PC-3 (cell line): Measurements from ENCODE around the gene C9orf50. TPM values are rescaled to one million over a fixed set of nuclear protein-coding genes. Genes with fewer than 3 reads are reported as not detected.
"Not testable (repeated sequence)": the region's sequence is repeated elsewhere in the genome, so short reads cannot be mapped to it uniquely, and the experiment has no call there.

ENCODE experiments used
- ATAC-seq: fragments of 200-7000 bp; cut with Tn5 transposase; 2 replicates; pipeline ENCODE4 v1.9.1; 2020; ENCODE audit warnings: mild to moderate bottlenecking, moderate library complexity
- BruUV-seq: library from RNA; stranded (reverse); fragments of 400-500 nt; replicated peaks from 2 replicates; lab custom pipeline; 2021; lab: Mats Ljungman, UMichigan
- CTCF ChIA-PET: fragments of 300-600 bp; sonication (Branson Sonifier 250); formaldehyde crosslinking; loops from one replicate; lab custom pipeline; 2022; ENCODE audit warnings: antibody characterized with exemption; lab: Charles Lee
- POLR2A ChIA-PET: fragments of 300-600 bp; sonication (Branson Sonifier 250); formaldehyde crosslinking; loops from one replicate; lab custom pipeline; 2022; ENCODE audit warnings: antibody characterized with exemption; ENCODE audit not compliant: unreplicated experiment; lab: Charles Lee
- DNase-seq: peaks from one replicate; pipeline ENCODE4 v3.0.0-alpha.2; 2015
- H2AFZ ChIP-seq: fragments of 300-600 bp; sonication (generic); 2 replicates; pipeline ENCODE4 v1.6.0; 2016; ENCODE audit warnings: antibody characterized with exemption, low read length
- H3F3A ChIP-seq: fragments of 300-600 bp; sonication (generic); one replicate; pipeline ENCODE4 v1.6.0; 2017; ENCODE audit warnings: antibody characterized with exemption, low read length, control low read depth, mild to moderate bottlenecking; ENCODE audit not compliant: unreplicated experiment
- H3K27ac ChIP-seq: fragments of 300-600 bp; sonication (generic); 2 replicates; pipeline ENCODE4 v1.5.1; 2016; ENCODE audit warnings: mild to moderate bottlenecking, low read length
- H3K27me3 ChIP-seq: fragments of 300-600 bp; sonication (generic); 2 replicates; pipeline ENCODE4 v1.6.1; 2016; ENCODE audit warnings: low read length, mixed read lengths
- H3K36me3 ChIP-seq: fragments of 300-600 bp; sonication (generic); 2 replicates; pipeline ENCODE4 v1.6.1; 2016; ENCODE audit warnings: low read depth, mixed run types, low read length, mixed read lengths
- H3K4me1 ChIP-seq: fragments of 300-600 bp; sonication (generic); 2 replicates; pipeline ENCODE4 v1.5.1; 2016; ENCODE audit warnings: low read length; ENCODE audit not compliant: insufficient read depth
- H3K4me2 ChIP-seq: fragments of 300-600 bp; sonication (generic); 2 replicates; pipeline ENCODE4 v1.6.0; 2016; ENCODE audit warnings: low read length
- H3K4me3 ChIP-seq: fragments of 300-600 bp; sonication (generic); 2 replicates; pipeline ENCODE4 v1.5.1; 2016; ENCODE audit warnings: mild to moderate bottlenecking, low read length, mixed read lengths
- H3K79me2 ChIP-seq: fragments of 300-600 bp; sonication (generic); 2 replicates; pipeline ENCODE4 v1.6.1; 2017; ENCODE audit warnings: low read length, mixed read lengths
- H3K9ac ChIP-seq: fragments of 300-600 bp; sonication (generic); 2 replicates; pipeline ENCODE4 v1.6.0; 2016; ENCODE audit warnings: mild to moderate bottlenecking, low read length
- H3K9me2 ChIP-seq: fragments of 300-600 bp; sonication (generic); replicated peaks from 2 replicates; pipeline ENCODE4 v1.6.1; 2016; ENCODE audit warnings: mixed run types, low read length, mixed read lengths
- H3K9me3 ChIP-seq: fragments of 300-600 bp; sonication (generic); 2 replicates; pipeline ENCODE4 v1.6.1; 2016; ENCODE audit warnings: low read length, mixed read lengths
- H4K20me1 ChIP-seq: fragments of 300-600 bp; sonication (generic); 2 replicates; pipeline ENCODE4 v1.6.1; 2016; ENCODE audit warnings: low read length, mixed read lengths
- CTCF ChIP-seq: fragments of 300-600 bp; sonication (generic); conservative IDR thresholded peaks from 2 replicates; pipeline ENCODE4 v1.5.1; 2017; ENCODE audit warnings: antibody characterized with exemption, low read depth, mild to moderate bottlenecking, low read length
- EZH2 ChIP-seq: fragments of 300-600 bp; sonication (generic); IDR thresholded peaks from one replicate; pipeline ENCODE4 v1.6.1; 2017; ENCODE audit warnings: antibody characterized with exemption, mild to moderate bottlenecking, low read length; ENCODE audit not compliant: unreplicated experiment
- EZH2phosphoT487 ChIP-seq: fragments of 300-600 bp; sonication (generic); IDR thresholded peaks from 2 replicates; pipeline ENCODE4 v1.6.1; 2018; ENCODE audit warnings: mild to moderate bottlenecking, antibody characterized with exemption, low read length, borderline replicate concordance
- intact Hi-C: fragments of 100-400 bp; cut with micrococcal nuclease; formaldehyde crosslinking; loops from 2 replicates; pipeline ENCODE4 v1.9.0; 2023
- total RNA-seq: library from RNA; depleted of rRNA; stranded (reverse); fragments of >200 nt; gene quantifications from 2 replicates; pipeline ENCODE4 v1.2.3, GENCODE V29; 2014

C9orf50 gene
- total RNA-seq, 1 experiment from 2014 or later, result not detected

- Histone ChIP-seq H4K20me1 (no peaks in the 10 kb centered on the region), H3K79me2 (no peaks in the 10 kb centered on the region), H3K27ac (no peak overlapping the region), H3K4me2 (no peak overlapping the region), H3F3A (no peaks in the 10 kb centered on the region), H3K4me1 (no peaks in the 10 kb centered on the region), H3K9ac (no peak overlapping the region), H3K4me3 (no peak overlapping the region), H3K27me3 (peaks cover 2% of the 10 kb centered on the region; the same call in 1 of the 2 replicates), H3K9me3 (no peaks in the 10 kb centered on the region), H3K36me3 (no peaks in the 10 kb centered on the region), H2AFZ (no peak overlapping the region), H3K9me2 (no peaks in the 10 kb centered on the region)
- POLR2A ChIA-PET, result no interaction called here
- peak; percentile 22; the same call in 1 of the 2 replicates for ATAC-seq
- intact Hi-C loops, result no loop called here
- CTCF ChIA-PET, result no interaction called here
- no peak for DNase-seq
- no TSS peak for BruUV-seq
- TF ChIP-seq EZH2phosphoT487 (no peak), EZH2 (no peak), CTCF (no peak)
Observed at GRCh38 chr9:129665814-129666520, 45.1 kb upstream of the C9orf50 start.

- no peak for TF ChIP-seq EZH2
- TF ChIP-seq CTCF, result no peak
- TF ChIP-seq EZH2phosphoT487, result no peak
- H3K79me2 ChIP-seq, result no peaks in the 10 kb centered on the region
- no peak within 1 kb of the TSS for H3K4me2 ChIP-seq
- no peaks in the 10 kb centered on the region for H3K9me2 ChIP-seq
- intact Hi-C loops, result no loop called here
- no peak within 1 kb of the TSS for H3K27ac ChIP-seq
- DNase-seq (no peak), ATAC-seq (no peak)
- H3K9ac ChIP-seq, result no peak within 1 kb of the TSS
- CTCF ChIA-PET, result no interaction called here
- H3K9me3 ChIP-seq, result no peaks in the 10 kb centered on the region
- H4K20me1 ChIP-seq, result no peaks in the 10 kb centered on the region
- no peak within 1 kb of the TSS for H2AFZ ChIP-seq
- H3F3A ChIP-seq, result no peaks in the 10 kb centered on the region
- POLR2A ChIA-PET, result no interaction called here
- no peaks in the 10 kb centered on the region for H3K4me1 ChIP-seq
- peaks cover 2% of the 10 kb centered on the region; the same call in 1 of the 2 replicates for H3K27me3 ChIP-seq
- BruUV-seq, result no TSS peak
- H3K36me3 ChIP-seq, result no peaks in the 10 kb centered on the region
- no peak within 1 kb of the TSS for H3K4me3 ChIP-seq
Observed at GRCh38 chr9:129665389-129665775, 44.5 kb upstream of the C9orf50 start, which contains the start of gene PRRX2. PRRX2 (plus strand) TSS chr9:129665647; CDS start chr9:129665868, 221 bp downstream.

GRCh38 chr9:129664746-129665388 is 44.0 kb upstream of the C9orf50 start:
- no TSS peak for BruUV-seq
- H3K27ac ChIP-seq, result no peak overlapping the region
- ChIA-PET CTCF (no interaction called here), POLR2A (no interaction called here)
- intact Hi-C loops, result no loop called here
- no peak overlapping the region for H2AFZ ChIP-seq
- no peak overlapping the region for H3K9ac ChIP-seq
- H3K4me1 ChIP-seq, result no peaks in the 10 kb centered on the region
- no peaks in the 10 kb centered on the region for H4K20me1 ChIP-seq
- no peaks in the 10 kb centered on the region for H3F3A ChIP-seq
- no peak for TF ChIP-seq CTCF
- no peak for TF ChIP-seq EZH2
- TF ChIP-seq EZH2phosphoT487, result no peak
- H3K4me3 ChIP-seq, result no peak overlapping the region
- no peaks in the 10 kb centered on the region for H3K9me3 ChIP-seq
- ATAC-seq (no peak), DNase-seq (no peak)
- no peaks in the 10 kb centered on the region for H3K9me2 ChIP-seq
- no peaks in the 10 kb centered on the region for H3K36me3 ChIP-seq
- H3K27me3 ChIP-seq, result peaks cover 2% of the 10 kb centered on the region; the same call in 1 of the 2 replicates
- no peak overlapping the region for H3K4me2 ChIP-seq
- H3K79me2 ChIP-seq, result no peaks in the 10 kb centered on the region

GRCh38 chr9:129662239-129662638 is 41.3 kb upstream of the C9orf50 start:
- ATAC-seq, H3K79me2 ChIP-seq, H2AFZ ChIP-seq, H3K4me2 ChIP-seq, H3K36me3 ChIP-seq, H3K9ac ChIP-seq, H3K9me3 ChIP-seq, DNase-seq, H3K4me3 ChIP-seq, H3K9me2 ChIP-seq, POLR2A ChIA-PET, intact Hi-C loops, H3F3A ChIP-seq, H3K27me3 ChIP-seq, BruUV-seq, H4K20me1 ChIP-seq, H3K27ac ChIP-seq, H3K4me1 ChIP-seq: not testable (repeated sequence)
- CTCF ChIA-PET, result interaction anchor here (0.6 kb wide), 2 partner anchors 81 to 128 kb away, joined by 4 read pairs; no protein-coding TSS in a partner anchor
